Neutrophil (primary cell): ENCODE data around the gene HOXA1.

Source experiments
- H3K27ac ChIP-seq: fragments of 200-600 bp; sonication (generic); 2 replicates; pipeline ENCODE4 v1.5.1; 2016; ENCODE audit warnings: mild to moderate bottlenecking, moderate library complexity
- H3K27me3 ChIP-seq: fragments of 200-600 bp; sonication (generic); 2 replicates; pipeline ENCODE4 v1.6.0; 2016; ENCODE audit warnings: mild to moderate bottlenecking
- H3K36me3 ChIP-seq: fragments of 200-600 bp; sonication (generic); 2 replicates; pipeline ENCODE4 v1.5.1; 2017
- H3K4me1 ChIP-seq, 2 experiments: fragments of 200-600 bp in 1 of 2; sonication (generic) in 1 of 2; 1 replicate in 1 of 2; 2 replicates in 1 of 2; pipeline versions ENCODE4 v1.5.1 to v1.6.1; 2013 to 2016; ENCODE audit warnings: low read depth in 1 of 2, low read length in 1 of 2, mild to moderate bottlenecking in 1 of 2, moderate library complexity in 1 of 2; ENCODE audit not compliant: control insufficient read depth in 1 of 2, insufficient read depth in 1 of 2
- H3K4me3 ChIP-seq, 2 experiments: fragments of 200-600 bp in 1 of 2; sonication (generic) in 1 of 2; 1 replicate in 1 of 2; 2 replicates in 1 of 2; pipeline ENCODE4 v1.5.1; 2013 to 2016; ENCODE audit warnings: low read depth in 1 of 2, low read length in 1 of 2, mild to moderate bottlenecking in 1 of 2, moderate library complexity in 1 of 2
- H3K9me3 ChIP-seq: fragments of 200-600 bp; sonication (generic); 2 replicates; pipeline ENCODE4 v1.5.1; 2016
- TF ChIP-seq, protein P1 (sequence below): fragments of 200-600 bp; sonication (generic); IDR thresholded peaks from 2 replicates; pipeline ENCODE4 v1.5.1; 2016; ENCODE audit warnings: antibody characterized with exemption

The HOXA1 gene

DNA sequence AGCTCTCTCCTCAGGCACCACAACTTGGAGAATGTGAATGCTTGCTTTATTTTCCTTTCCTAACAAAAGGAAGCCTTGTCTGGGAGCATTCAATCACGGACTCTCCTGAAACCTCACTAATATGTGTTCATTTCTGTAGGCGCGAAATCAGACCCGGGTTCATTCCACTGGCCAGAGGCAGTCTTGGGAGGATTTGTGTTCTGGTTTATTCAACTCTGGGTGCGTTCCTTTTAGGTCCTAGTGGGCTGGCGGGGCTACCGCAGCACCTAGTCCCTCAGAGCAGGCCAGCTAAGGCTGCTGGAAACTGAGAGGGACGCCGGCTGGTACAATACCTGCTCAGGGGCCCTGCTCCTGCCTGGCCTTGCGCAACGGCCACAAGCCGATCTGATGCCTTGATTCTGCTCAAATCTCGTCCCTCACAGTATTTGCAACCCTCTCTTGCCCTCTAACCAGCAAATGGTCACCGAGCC lies 27.2 kb upstream of the HOXA1 start:
- H3K4me1 ChIP-seq: peaks cover 0 to 11% of the 10 kb centered on the region in 2 experiments
- no peaks in the 10 kb centered on the region for H3K9me3 ChIP-seq
- no peaks in the 10 kb centered on the region for H3K36me3 ChIP-seq
- peak overlapping the region; percentile 19 for H3K27ac ChIP-seq
- peaks cover 30% of the 10 kb centered on the region for H3K27me3 ChIP-seq
- TF ChIP-seq, protein P1, sequence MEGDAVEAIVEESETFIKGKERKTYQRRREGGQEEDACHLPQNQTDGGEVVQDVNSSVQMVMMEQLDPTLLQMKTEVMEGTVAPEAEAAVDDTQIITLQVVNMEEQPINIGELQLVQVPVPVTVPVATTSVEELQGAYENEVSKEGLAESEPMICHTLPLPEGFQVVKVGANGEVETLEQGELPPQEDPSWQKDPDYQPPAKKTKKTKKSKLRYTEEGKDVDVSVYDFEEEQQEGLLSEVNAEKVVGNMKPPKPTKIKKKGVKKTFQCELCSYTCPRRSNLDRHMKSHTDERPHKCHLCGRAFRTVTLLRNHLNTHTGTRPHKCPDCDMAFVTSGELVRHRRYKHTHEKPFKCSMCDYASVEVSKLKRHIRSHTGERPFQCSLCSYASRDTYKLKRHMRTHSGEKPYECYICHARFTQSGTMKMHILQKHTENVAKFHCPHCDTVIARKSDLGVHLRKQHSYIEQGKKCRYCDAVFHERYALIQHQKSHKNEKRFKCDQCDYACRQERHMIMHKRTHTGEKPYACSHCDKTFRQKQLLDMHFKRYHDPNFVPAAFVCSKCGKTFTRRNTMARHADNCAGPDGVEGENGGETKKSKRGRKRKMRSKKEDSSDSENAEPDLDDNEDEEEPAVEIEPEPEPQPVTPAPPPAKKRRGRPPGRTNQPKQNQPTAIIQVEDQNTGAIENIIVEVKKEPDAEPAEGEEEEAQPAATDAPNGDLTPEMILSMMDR: no peak
- H3K4me3 ChIP-seq: no peak overlapping the region

DNA sequence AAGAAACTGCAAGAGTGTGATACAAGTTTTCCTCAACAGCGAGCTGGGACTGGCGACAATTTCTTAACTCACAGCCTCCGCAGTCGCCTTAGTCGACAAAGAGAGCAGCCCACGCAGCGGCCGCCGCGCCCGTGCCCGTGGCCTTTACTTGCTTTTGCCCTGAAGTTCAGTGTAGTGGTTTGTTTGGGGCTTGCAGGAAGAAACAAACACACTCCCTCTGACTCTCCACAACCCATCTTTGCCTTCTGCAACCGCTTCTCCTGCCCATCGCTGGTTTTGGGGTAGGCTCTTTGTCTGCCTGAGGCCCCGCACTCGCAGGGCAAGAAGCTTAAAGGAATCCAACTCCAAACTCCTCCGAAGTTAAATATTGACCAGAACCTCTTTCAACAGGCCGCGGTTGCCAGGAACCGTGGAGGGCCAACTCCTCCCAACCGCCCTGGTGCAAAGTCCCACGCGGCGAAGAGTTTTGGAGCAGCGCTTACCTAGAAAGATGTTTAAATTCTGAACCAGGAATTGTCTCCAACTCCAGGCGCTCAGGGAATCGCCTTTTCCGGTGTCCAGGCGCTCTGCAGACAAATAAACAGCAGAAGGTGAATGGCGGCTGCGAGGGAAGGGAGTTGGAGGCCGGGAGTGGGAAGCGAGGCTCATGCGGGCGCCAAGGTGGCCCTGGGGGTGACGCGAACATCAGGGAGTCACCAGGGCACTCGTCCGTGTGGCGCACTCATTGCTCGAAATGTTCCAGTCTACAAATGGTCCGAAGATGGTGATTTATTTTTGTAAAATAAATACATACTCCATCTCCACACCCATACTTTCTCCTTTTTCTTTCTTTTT lies 26.5 kb upstream of the HOXA1 start:
- H3K27me3 ChIP-seq: peaks cover 23% of the 10 kb centered on the region
- H3K36me3 ChIP-seq: no peaks in the 10 kb centered on the region
- H3K27ac ChIP-seq: no peak overlapping the region
- peaks cover 0 to 11% of the 10 kb centered on the region in 2 experiments for H3K4me1 ChIP-seq
- no peaks in the 10 kb centered on the region for H3K9me3 ChIP-seq
- H3K4me3 ChIP-seq: no peak overlapping the region
- TF ChIP-seq, protein P1: no peak

DNA sequence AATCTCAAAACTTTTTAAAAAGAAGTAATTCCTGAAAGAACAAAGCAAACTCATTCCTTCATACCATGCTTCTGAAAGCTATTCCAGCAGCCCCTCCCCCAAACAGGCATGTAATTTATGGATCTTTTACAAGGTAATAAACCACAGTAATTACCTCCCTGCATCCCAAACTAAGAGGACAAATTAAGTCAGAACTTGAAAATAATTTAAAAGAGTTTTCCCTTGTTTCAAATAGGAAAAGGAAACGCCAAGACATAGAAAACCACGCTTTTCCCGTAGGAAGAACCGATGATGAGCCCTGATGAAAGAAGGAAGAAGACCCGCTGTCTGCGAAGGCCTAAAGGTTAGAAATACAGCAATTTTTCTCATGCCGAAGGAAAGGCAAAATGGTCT lies 25.9 kb upstream of the HOXA1 start:
- Histone ChIP-seq H3K27me3 (peaks cover 17% of the 10 kb centered on the region), H3K4me3 (no peak overlapping the region), H3K4me1 (peaks cover 0 to 11% of the 10 kb centered on the region in 2 experiments), H3K27ac (no peak overlapping the region), H3K9me3 (no peaks in the 10 kb centered on the region), H3K36me3 (no peaks in the 10 kb centered on the region)
- TF ChIP-seq, protein P1: no peak

DNA sequence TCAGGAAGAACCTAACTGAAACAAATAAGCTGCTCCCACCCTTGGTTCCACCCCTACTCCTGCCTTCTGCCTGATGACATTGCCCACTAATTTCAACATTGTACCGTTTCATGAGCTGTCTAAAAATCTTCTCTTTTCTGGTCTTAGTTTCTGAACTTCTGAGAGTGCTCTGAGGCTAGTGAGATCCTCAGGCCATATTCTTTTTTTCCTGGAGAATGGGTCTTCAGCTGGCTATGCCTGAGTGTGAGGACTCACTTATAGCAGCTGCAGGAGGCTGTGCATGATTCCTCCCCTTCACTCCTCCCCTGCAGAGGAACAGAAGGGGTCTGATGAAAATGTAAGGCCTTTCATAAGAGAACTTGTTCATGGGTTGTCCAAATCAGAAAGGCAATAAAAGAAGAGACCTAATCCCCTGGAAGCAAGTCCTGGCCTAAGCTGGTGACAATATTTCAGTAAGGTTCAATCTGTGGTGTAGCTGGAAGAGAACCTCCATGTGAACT lies 23.7 kb upstream of the HOXA1 start:
- Histone ChIP-seq H3K9me3 (no peaks in the 10 kb centered on the region), H3K4me1 (peaks cover 0 to 11% of the 10 kb centered on the region in 2 experiments), H3K27ac (no peak overlapping the region), H3K36me3 (no peaks in the 10 kb centered on the region), H3K27me3 (peaks cover 3% of the 10 kb centered on the region), H3K4me3 (no peak overlapping the region)
- TF ChIP-seq, protein P1: no peak

DNA sequence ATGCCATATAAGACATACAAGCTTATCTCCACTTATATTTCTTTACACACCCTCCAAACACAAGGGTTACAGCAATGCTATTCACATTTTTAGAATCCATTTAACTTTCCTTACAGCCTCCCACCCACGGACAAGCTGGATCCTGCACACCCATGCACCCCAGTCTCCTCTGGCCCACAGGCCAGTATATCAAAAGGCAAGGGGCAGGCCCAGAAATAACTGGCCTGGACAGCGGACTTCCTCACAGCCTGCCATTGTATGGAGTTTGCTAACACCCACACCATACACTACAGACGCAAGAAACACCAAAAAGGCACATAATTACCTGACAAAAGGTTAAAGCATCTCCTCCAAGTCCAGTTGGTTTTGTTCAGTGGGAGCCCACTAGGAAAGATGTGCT lies 22.8 kb upstream of the HOXA1 start:
- H3K4me3 ChIP-seq: no peak overlapping the region
- H3K27ac ChIP-seq: no peak overlapping the region
- H3K27me3 ChIP-seq: peaks cover 5% of the 10 kb centered on the region
- TF ChIP-seq, protein P1: no peak
- H3K36me3 ChIP-seq: no peaks in the 10 kb centered on the region
- H3K9me3 ChIP-seq: no peaks in the 10 kb centered on the region
- H3K4me1 ChIP-seq: peaks cover 0 to 11% of the 10 kb centered on the region in 2 experiments
